ENCODE results near the gene CA10. TPM values are rescaled to one million over a fixed set of nuclear protein-coding genes. Genes with fewer than 3 reads are reported as not detected.

CA10 gene
- total RNA-seq, 2 donors from 2014 or later, result 0.91 TPM; not detected in 1

DNA sequence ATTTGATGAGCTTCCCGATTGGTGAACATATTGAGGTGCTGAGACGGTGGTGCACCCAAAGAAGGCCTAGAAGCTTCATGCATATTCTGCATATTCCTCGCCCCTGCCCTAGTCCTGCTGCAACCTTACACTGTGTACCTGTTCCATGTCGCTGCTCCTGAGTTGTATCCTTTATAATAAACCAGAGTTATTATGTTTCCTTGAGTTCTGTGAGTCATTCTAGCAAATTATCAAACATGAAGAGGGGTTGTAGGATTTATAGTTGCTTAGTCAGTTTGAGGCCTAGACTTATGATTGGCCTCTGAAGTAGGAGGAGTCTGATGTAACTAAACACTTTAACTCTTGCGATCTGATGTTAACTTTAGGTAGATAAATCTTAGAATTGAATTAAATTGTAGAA is 436.8 kb downstream of the CA10 start:
- Histone ChIP-seq H3K4me3 (no peak overlapping the region), H3K4me1 (replicated peaks) (no peaks in the 10 kb centered on the region), H3K36me3 (no peaks in the 10 kb centered on the region), H3K27me3 (replicated peaks; ENCODE audit: insufficient read depth) (no peaks in the 10 kb centered on the region), H3K9me3 (no peaks in the 10 kb centered on the region), H3K27ac (no peak overlapping the region)
- intact Hi-C loops (cut with DNase I), result no loop called here
- TF ChIP-seq, protein P1, sequence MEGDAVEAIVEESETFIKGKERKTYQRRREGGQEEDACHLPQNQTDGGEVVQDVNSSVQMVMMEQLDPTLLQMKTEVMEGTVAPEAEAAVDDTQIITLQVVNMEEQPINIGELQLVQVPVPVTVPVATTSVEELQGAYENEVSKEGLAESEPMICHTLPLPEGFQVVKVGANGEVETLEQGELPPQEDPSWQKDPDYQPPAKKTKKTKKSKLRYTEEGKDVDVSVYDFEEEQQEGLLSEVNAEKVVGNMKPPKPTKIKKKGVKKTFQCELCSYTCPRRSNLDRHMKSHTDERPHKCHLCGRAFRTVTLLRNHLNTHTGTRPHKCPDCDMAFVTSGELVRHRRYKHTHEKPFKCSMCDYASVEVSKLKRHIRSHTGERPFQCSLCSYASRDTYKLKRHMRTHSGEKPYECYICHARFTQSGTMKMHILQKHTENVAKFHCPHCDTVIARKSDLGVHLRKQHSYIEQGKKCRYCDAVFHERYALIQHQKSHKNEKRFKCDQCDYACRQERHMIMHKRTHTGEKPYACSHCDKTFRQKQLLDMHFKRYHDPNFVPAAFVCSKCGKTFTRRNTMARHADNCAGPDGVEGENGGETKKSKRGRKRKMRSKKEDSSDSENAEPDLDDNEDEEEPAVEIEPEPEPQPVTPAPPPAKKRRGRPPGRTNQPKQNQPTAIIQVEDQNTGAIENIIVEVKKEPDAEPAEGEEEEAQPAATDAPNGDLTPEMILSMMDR (IDR thresholded peaks at IDR 0.05), result no peak
- no peak for DNase-seq (ENCODE audit: low spot score)
- WGBS, result 92% methylated on average over 5 of the region's 5 CpGs

DNA sequence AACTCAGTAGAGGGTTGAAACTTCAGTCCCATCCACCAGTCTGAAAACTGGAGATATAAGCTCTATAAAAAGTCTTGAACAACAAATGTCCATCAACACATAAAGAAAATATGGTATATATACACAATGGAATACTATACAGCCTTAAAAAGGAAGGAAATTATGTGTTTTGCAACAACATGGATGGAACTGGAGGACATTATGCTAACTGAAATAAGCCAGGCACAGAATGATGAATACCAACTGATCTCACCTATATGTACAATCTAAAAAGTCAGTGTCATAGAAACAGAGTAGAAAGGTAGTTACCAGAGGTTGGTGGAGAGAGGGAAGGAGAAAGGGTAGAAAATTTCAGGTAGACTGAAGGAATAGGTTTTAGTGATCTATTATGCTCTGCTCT is 438.1 kb downstream of the CA10 start:
- TF ChIP-seq POLR2AphosphoS5 (IDR thresholded peaks at IDR 0.05) (no peak), POLR2A (IDR thresholded peaks at IDR 0.05) (no peak)
- TF ChIP-seq, protein P1 (IDR thresholded peaks at IDR 0.05), result no peak
- intact Hi-C loops (cut with DNase I), result no loop called here
- H3K27ac ChIP-seq, result no peak overlapping the region
- no peaks in the 10 kb centered on the region for H3K27me3 ChIP-seq (replicated peaks; ENCODE audit: insufficient read depth)
- no peaks in the 10 kb centered on the region for H3K36me3 ChIP-seq
- DNase-seq (ENCODE audit: low spot score), result no peak
- no peaks in the 10 kb centered on the region for H3K9me3 ChIP-seq
- H3K4me1 ChIP-seq (replicated peaks), result no peaks in the 10 kb centered on the region
- no peak overlapping the region for H3K4me3 ChIP-seq

DNA sequence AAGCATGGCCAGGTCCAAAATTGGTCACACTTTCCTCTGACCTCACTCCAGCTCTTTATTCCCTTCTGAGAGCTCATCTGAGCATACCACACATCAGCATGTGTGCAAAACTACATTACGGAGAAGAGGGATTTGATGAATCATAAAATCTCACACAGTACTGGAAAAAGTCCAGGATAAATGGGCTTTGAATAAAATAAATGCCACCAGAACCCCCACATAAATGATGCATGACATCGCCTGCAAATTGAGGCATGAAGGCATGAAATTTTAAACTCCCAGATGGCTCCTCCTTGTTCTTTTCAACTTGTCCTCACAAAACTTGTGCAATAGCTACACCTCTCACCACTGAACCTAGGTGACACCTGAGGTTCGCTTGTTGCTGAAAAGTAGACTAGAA is 439.5 kb downstream of the CA10 start:
- Histone ChIP-seq H3K36me3 (no peaks in the 10 kb centered on the region), H3K4me1 (replicated peaks) (no peaks in the 10 kb centered on the region), H3K27ac (no peak overlapping the region), H3K9me3 (no peaks in the 10 kb centered on the region), H3K27me3 (replicated peaks; ENCODE audit: insufficient read depth) (no peaks in the 10 kb centered on the region), H3K4me3 (no peak overlapping the region)
- DNase-seq (ENCODE audit: low spot score), result no peak
- TF ChIP-seq, protein P1 (IDR thresholded peaks at IDR 0.05), result no peak
- TF ChIP-seq POLR2AphosphoS5 (IDR thresholded peaks at IDR 0.05) (no peak), POLR2A (IDR thresholded peaks at IDR 0.05) (no peak)
- WGBS, result 73% methylated on average over 3 of the region's 3 CpGs
- intact Hi-C loops (cut with DNase I), result no loop called here

- Histone ChIP-seq H3K4me3 (no peak overlapping the region), H3K27ac (no peak overlapping the region), H3K27me3 (replicated peaks; ENCODE audit: insufficient read depth) (no peaks in the 10 kb centered on the region), H3K9me3 (no peaks in the 10 kb centered on the region), H3K4me1 (replicated peaks) (no peaks in the 10 kb centered on the region), H3K36me3 (no peaks in the 10 kb centered on the region)
- WGBS, result 89% methylated on average over 7 of the region's 7 CpGs
- intact Hi-C loops (cut with DNase I), result no loop called here
- TF ChIP-seq, protein P1 (IDR thresholded peaks at IDR 0.05), result no peak
- no peak for DNase-seq (ENCODE audit: low spot score)
These were observed 446.9 kb downstream of the CA10 start for GRCh38 chr17:51711581-51711980.

- intact Hi-C loops (cut with DNase I), result no loop called here
- WGBS, result 56% methylated on average over 3 of the region's 3 CpGs
- H3K27me3 ChIP-seq (replicated peaks; ENCODE audit: insufficient read depth), result no peaks in the 10 kb centered on the region
- H3K36me3 ChIP-seq, result no peaks in the 10 kb centered on the region
- H3K4me1 ChIP-seq (replicated peaks), result no peaks in the 10 kb centered on the region
- TF ChIP-seq, protein P1 (IDR thresholded peaks at IDR 0.05), result no peak
- TF ChIP-seq POLR2A (IDR thresholded peaks at IDR 0.05) (no peak), POLR2AphosphoS5 (IDR thresholded peaks at IDR 0.05) (no peak)
- no peak overlapping the region for H3K27ac ChIP-seq
- DNase-seq (ENCODE audit: low spot score), result no peak
- H3K9me3 ChIP-seq, result no peaks in the 10 kb centered on the region
- H3K4me3 ChIP-seq, result no peak overlapping the region
These were observed 447.9 kb downstream of the CA10 start for GRCh38 chr17:51710634-51710979.
